HuH-7 (cell line): Measurements from ENCODE around the gene COL25A1.
A peak's percentile ranks its signal among the peaks of the same experiment; 100 is the strongest.

Experiments used
- DNase-seq: peaks from one replicate; pipeline ENCODE4 v3.0.0; 2011; ENCODE audit warnings: low spot score

Gene COL25A1

DNA sequence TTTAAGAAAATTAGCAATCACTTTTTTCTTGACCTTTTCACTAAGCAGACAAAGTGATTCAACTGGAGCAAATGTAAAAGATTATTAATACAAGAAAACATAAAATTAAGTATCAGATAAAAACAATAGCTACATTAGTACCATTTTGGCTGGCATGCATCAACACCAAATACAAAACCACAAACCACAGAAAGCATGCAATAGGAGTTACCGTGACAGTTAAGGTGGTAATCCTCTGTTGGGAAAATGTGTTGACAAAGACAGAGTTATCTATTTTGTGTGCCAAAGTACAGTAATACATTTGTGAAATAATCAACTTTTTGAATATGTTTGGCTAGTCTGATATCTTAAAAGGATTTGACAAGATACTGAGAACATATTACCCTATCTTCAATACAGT lies 449.8 kb downstream of the COL25A1 start:
- no peak for DNase-seq

DNA sequence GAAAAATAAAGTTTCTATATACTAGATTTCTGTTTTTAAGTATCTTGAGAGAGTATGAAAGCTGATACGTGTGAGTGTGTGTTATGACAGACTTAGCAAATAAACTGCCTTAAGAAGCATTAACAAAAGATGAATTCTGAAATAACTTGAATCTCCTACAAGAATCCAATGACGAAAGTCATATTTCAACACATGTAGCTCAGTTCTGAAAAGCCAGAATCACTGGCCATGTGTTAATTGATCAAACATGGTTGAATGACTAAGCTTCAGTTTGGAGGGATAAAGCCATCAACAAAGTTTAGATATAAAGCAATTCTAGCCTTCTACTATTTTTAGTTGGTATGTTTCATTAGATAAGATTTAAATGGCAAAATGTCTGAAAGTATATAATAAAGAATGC lies 451.1 kb downstream of the COL25A1 start:
- no peak for DNase-seq

DNA sequence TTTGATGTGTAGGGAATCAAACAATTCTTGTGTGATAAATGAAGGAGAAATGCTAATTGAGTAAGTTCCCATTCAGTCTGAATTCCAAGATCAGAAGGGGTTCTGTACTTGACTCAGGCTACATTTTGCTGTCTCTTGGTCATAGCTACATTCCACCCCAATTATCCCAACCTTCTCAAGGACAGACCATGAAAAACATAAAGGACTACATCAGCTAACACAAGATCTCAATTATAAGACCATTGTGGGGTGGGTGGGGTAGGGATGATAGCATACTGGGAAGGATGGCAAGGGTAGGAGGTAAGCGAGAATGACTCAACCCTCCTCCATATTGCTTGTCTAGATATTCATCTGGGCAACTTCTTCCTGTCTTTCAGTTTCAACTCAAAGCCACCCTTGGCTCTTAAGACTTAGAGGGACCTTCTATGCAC lies 452.2 kb downstream of the COL25A1 start:
- no peak for DNase-seq

DNA sequence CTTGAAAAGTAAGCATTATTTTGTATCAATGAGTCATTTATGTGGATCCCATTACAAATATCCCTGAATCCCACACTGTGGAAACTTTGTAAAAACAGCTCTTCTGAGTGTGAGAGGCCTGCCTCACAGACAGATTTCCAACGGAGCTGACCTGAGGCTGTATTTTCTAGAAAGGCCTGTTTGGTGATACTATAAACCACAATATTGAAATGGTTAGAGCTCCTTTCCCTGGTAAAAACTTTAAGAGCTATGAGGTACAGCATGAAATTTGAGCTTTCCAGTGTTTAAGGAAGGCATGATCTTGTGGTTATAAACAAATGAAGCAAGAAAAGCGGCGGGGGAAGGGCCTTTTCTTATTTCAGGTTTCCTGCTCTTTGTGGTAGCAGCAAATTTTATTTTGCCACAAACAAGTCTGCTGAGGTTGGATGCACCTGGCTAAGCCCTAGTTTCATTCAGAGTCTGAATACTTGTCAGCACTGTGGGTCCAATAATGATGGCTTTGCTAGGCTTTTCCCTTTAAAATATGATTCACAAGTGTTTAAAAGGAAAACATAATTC lies 452.8 kb downstream of the COL25A1 start:
- DNase-seq: no peak

DNA sequence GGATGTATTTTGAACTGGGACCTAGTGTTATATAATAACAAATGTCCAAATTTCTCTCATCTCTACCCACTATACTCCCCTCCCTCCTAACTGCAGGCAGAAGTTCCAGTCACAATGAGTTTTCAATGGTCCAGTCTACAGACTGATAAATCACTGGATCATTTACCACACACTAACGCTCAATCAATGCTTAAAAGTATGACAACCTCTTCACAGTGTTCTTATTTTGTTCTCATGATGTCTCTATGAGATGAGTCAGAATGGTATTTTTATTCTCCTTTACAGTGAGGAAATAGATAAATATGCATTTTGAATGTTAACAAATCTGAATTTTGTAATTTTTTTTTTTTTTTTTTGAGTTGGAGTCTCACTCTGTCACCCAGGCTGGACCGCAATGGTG lies 455.9 kb downstream of the COL25A1 start:
- DNase-seq: no peak

DNA sequence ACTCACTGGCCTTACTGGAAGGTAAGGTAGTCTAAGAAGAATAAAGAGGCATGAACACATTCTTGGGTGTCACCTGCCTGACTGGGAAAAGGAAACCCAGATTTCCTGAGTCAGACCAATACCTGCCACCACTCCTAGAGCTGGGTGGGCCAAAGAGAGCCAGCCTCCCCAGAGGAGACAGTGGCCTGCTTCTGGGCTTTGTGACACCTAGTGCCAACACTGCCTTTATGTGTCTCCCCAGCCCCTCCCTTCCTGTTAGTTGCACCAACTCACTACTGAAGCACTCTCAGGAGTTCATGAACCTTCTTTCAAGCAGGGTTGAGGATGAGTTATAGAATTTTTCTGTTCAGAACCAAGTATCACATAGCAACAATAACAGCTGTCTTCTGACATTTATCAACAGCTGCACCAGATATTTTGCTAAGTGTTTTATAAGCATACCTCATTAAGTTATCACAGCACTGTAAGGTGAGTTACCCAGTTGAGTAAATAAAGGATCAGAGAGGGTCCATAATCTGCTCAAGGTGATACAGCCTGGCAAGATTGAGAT lies 462.0 kb downstream of the COL25A1 start:
- DNase-seq: no peak

DNA sequence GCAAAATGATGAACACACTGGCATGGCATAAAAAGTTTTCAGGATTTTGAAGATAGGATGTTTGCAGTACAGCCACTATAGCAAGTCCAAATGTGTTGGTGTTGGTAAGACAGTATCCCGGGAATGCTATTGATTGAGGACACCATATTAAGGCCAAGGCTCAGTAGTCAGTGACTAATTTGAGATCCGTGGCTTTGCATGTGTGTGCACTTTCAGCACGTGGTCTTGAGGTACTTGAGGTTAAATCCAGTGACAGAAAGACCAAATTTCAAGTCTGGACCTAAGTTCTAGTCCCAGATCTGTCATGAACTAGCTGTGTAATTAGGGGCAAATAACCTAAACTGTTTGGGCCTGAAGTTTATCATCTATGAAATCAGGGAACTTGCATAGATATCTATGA lies 463.1 kb downstream of the COL25A1 start:
- DNase-seq: no peak

DNA sequence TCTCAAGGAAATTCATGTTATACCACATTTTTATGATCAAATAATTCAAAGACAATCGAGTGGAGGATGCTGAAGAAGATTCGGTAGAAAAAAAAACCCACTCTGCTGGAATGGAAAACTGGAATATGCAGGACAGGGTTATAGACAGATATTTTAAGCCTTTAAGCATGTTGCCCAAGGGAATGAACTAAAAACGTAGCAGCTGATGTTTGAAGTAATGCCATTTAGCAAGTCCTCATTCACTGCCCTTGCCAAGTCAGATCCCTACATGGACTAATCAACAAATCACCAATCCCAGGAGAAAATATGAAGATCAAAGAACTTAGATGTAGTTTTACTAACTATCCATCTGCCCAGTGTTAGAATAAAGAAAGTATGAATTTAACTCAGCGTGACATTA lies 464.0 kb downstream of the COL25A1 start:
- no peak for DNase-seq

DNA sequence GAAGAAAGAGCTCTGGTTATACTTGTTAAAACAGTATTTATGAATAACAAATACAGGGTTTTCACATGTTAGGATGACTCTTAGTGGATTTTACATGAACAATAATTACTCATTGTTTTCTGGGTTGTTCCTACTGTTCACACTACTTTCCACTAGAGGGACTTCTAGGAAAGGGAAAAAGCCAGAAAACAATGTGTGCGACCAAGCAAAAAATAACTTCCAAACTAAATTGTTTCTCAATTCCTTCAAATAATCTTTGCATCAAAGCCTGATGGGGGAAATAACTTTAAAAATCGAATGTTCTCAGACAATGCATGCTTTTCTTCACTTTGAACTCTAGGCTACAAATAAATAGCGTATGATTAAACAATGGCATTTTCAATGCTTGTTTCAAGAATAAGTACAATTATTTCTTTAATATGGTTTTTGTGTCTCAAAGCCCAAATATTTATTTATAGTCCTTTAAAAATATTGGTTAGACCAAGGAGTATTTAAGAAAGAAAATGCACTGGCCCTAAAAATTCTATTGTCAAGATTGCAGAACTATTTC lies 467.5 kb downstream of the COL25A1 start:
- DNase-seq: peak; percentile 2

DNA sequence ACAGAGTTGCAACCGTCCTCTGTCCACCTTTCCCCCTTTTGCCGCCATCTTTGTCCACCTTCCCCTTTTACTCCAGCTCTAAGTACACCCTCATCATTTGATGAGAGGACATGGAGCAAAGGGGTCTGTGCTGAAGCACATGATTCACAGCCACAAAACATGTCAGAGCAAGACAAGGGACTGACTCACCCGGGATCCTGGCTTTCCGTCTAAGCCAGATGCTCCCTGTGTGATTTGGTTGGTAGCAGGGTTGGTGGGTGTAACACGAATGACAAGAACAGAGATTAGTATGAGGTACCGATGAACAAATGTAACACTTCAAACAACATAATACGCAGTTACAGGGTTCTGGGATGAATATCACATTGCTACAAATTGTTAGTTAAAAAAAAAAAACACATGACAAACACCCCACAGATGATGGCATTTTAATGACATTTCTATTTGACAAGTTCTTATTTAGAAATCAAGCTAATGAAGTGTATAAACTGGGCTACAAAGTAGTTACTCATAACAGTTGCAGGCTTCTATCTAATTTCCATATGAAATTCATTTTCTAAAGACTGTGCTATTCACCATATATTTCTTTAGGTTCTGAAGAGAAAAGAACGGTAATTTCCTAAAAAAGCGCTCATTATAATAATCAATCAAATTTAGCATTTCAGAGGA lies 468.2 kb downstream of the COL25A1 start:
- no peak for DNase-seq

DNA sequence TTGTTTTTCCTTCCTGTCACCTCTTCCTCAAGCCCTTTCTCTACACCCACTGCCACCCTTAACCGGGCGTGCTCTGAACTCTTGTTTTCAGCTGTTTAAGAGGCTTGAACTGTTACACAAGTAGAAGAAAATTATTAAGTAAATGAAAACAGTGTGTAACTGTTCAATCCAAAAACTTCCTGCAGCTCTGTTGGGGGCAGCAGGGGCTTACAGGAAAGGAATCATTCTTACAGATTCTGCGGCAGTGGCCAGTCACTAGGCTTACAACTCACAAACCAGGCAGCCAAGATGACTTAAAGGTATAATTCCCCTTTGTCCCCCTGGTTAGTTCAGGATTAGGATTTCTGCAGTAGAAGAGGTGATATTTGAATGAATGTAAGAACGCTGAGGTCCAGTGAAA lies 469.4 kb downstream of the COL25A1 start:
- DNase-seq: no peak

DNA sequence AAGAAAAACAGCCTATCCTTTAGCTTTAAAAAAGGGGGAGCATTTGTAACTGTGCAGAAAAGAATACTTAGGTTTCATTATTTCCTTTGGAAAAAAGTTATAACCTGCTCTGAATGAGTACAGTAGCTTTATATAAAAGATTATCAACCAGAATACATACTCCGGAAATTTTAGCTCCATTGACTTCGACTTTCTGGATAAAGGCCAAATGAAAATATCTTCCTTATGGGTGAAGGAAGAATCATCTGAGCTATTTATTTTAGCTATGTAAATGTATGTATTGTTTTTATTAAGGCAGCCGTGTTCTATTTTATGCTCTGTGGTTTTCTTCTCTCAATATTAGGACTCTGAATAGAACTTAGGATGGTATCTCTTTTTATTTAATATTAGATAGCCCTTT lies 470.6 kb downstream of the COL25A1 start:
- no peak for DNase-seq

DNA sequence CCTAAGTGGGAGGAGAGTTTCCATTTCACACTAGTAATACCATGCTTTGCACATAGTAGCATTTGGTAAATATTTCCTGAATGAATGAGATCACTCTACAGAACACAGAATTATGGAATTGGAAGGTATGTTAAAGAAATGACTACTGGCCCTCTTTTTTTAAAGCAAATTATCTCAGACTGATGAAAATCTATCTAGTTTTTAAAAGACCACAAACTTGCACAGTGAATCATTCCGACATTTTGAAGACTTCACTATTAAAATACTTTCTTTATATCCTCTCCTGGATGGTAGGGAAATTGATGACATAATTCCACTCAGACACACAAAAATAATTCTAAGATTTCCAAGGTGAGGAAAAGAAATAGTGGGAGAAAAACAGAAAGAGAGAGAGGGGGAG lies 471.2 kb downstream of the COL25A1 start:
- no peak for DNase-seq

DNA sequence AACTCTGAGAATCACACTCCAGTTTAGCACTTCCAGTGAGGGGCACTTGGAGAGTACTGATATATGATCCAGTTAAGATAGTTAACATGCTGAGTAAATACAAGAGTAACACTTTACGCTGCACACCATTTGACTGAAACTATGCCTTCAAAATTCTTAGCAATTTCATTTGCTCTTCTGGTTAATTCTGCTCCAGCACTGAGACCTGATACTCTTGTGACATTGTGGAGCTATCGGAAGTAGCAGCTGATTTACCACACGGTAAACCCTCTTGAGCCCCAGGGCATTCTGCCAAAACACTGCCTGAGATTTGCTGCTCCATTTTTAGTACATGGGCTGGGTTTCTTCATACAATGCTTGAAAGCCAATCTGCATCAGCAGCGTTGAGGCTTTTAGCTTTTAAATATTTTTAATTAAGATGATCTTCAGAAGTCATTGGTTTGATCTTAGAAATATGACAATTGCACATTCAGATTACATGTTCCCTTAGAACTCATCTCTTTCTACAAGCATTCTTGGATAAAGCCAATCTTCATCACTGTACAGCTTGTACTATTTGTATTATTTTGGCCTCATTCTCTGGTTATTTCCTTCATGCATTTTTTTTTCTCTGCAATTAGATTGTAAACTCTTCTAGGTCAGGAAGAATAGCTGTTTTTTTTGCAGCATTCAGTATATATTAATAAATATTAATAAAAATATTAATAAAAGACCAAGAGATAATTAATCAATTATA lies 471.8 kb downstream of the COL25A1 start:
- DNase-seq: no peak

DNA sequence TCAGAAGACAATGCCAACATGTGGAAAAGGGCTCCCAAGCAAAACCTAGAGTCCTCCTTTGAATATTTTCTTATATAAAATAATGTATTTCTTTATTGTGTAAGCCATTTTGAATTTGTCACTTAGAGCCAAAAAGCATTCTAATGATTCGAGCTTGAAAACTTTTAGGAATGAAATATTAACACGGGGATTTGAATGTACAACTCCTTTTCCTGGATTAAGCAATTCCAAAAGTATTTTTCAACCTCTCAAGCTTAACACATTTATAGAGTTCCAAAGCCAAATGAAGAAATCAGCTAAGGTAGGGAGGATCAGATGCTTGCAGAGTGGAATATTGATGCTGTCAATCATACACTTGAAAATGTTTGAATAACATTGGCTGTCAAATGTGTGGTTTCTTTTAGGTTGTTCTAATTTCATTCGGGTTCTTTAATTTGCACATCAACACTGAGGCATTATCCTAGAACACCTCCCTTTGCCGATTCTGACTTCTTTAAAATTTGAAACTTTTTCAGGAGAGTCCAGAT lies 472.4 kb downstream of the COL25A1 start:
- DNase-seq: no peak

DNA sequence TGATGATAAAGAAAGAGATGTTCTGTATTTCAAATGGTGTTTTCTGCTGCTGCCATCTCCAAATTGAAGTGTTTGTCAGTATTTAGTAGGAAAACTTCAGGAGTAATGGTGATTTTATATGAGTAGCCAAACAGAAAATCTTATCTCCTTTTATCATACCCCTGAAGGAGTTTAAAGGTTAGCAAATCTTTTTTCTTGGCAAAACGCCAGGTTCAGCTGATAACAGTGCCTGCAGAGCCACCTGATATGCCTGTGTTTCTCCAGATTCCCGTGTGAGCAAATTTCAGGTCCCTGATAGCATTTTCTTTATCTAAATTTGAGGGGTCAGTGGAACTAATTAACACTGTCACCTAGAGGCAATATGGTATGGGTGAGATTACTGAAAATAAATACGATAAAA lies 473.8 kb downstream of the COL25A1 start:
- no peak for DNase-seq

DNA sequence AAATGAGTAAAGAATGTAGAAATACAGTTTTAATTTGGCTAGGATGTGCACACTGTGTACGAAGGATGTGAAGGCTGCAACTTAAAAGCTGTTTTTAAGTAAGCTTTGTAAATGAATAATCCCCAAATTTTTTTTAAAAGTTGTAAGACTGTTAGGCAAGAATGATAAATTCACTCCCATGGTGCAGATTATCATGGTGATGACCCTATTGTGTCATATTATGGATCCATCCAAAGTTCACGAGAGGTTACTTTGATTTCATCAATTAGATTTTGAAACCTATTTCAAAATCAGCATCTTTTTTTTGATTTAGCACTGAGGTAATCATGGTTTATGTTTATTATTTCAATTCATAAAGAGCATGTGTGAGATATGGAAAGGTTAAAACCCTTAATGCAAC lies 476.7 kb downstream of the COL25A1 start:
- no peak for DNase-seq

DNA sequence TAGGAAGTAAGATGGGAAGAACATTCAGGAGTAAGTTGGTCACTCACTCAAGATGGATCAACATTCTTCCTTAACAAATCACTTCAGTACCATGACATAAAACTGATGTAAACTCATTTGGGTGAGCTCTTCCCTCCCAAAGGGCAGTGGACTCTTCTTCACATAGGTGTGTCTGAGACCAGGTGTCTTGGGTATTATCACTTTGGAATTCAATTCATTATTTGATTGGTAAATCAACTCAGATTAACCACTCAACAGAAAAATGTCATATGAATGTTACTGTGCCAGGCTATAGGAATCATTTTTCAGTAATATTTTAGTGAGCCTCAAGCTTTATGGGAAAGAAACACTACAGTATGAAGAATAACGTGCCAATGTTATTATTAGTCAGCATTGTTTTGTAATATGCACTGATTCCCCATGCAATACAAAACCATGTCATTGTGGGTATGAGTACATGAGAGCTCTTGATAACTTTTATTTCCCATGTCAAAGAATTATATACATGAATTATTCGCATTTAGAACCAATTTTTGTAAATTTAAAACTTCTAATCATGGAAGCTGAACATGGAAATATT lies 481.0 kb downstream of the COL25A1 start:
- DNase-seq: no peak

DNA sequence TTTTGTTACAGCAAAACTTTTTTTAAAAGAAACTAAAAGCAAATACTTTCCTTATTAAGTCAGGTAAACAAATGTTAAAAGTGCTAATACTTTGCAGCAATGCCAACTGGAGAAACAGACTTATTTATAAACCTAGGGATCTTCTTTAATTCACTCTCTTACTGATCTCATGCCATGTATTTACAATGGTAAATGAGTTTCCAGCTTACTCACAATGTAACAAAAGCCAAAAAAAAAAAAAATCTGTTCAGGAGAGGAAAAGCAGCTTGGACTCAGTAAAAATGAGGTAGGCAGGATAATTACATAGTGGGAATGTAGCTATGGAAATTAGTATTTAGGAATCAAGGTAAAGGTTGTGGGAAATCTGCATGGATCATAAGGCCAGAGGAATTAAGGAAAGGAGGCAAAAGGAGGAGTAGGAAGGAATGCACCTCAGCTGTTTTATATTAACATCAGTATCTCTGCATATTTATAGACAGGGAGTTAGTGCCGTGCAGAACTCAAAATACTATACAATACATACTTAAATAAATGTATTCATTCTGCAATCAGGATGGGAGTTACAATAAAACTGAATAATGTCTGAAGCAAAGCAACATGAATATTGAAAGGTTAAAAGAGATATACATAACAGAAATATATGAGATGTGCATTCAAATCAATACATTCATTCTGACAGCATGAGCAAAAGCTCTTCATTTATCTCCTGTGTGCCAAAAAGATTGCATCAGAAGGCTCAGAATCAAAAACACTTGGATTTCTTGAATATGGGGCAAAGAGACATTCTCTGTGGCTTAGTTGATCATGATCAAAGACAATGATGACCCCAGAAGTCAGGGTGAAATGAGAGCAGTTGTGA lies 481.7 kb downstream of the COL25A1 start:
- DNase-seq: no peak

DNA sequence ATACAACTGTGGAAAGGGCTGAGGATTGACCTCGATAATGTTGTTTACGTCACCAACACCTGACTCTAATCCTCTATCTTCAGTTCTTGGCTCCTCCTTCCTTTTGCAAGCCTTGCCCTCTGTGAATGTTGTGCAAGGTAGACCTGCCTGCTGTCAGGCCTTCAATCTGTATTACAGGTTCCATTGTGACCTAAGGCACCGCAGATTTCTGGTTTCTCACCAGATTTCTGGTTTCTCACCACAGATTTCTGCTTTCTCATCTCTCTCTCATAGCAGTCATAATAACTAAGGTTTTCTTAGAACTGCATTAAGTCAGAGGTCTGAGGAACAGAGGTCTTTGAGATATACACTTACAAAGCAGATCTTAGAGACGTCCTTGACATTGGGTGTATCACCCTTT lies 488.1 kb downstream of the COL25A1 start:
- DNase-seq: no peak

DNA sequence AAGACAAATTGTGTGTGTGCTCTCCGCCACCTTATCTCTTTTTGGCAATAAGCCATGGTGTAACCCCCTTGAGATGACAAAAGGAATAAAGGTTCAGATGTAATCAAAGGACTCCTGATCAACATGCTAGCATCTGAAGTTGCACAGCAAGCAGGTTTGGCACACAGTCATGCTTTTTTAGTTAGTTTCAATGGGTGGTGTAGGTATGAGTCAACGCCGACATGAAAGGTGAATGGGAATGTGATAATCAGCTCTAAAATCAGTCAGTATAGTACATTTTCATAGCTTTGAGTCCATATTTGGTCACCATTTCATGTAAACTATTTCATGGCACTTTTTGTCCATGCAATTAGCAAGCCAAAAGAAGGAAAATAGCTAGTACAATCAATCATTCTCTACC lies 489.2 kb downstream of the COL25A1 start:
- no peak for DNase-seq
